Fibroblast of pulmonary artery (primary cell): ENCODE data around the gene TENM4.

Source experiments
- DNase-seq: peaks from one replicate; pipeline ENCODE4 v3.0.0-alpha.2; 2010; ENCODE audit warnings: low read depth
- H3K4me3 ChIP-seq: replicated peaks from 2 replicates; pipeline ENCODE4 v1.5.1; 2011; ENCODE audit warnings: low read depth, mild to moderate bottlenecking, control low read depth, low read length, moderate library complexity
- TF ChIP-seq, protein P1 (sequence below): IDR thresholded peaks from 2 replicates; pipeline ENCODE4 v1.5.1; 2011; ENCODE audit warnings: mild to moderate bottlenecking, control low read depth, low read length, inconsistent platforms; ENCODE audit errors: missing control alignments

Gene TENM4

DNA sequence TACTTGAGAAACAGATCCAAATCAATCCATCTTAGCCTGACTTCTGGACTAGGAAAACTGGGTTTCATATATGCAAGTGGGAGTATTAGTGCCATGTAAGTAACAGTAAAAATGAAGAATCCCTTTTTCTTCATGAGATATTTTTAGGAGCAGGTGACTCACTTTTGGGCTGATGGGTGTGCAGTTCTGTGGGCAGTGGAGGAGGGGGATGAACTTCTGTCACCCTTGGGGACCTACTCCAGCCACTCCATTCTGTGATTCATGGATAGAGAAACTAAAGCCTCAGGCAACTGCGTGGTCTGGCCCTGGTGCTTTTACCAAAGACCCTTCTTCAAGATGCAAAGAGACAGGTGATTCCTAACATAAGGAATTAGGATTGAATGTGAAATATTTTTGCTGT, 657.5 kb downstream of the TENM4 start:
- TF ChIP-seq, protein P1, sequence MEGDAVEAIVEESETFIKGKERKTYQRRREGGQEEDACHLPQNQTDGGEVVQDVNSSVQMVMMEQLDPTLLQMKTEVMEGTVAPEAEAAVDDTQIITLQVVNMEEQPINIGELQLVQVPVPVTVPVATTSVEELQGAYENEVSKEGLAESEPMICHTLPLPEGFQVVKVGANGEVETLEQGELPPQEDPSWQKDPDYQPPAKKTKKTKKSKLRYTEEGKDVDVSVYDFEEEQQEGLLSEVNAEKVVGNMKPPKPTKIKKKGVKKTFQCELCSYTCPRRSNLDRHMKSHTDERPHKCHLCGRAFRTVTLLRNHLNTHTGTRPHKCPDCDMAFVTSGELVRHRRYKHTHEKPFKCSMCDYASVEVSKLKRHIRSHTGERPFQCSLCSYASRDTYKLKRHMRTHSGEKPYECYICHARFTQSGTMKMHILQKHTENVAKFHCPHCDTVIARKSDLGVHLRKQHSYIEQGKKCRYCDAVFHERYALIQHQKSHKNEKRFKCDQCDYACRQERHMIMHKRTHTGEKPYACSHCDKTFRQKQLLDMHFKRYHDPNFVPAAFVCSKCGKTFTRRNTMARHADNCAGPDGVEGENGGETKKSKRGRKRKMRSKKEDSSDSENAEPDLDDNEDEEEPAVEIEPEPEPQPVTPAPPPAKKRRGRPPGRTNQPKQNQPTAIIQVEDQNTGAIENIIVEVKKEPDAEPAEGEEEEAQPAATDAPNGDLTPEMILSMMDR: no peak
- H3K4me3 ChIP-seq: no peak overlapping the region
- no peak for DNase-seq

DNA sequence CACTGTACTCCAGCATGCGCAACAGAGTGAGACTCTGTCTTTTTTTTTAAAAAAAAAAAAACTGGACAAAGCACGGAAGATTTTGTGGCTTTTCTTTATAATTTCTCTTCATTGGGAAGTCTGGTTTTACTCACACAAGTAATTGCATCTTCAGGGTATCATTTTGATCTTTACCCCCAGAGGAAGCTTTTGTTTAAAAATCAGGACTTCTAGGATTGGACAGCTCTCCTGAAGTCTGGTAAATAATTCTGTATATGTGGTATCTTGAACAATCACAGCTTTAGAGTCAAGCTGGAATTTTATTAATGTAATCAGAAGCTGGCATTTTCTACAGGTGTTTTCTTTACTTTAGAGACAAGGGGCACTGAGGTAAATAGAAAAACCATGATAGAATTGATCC, 658.1 kb downstream of the TENM4 start:
- no peak for DNase-seq
- TF ChIP-seq, protein P1: no peak
- H3K4me3 ChIP-seq: no peak overlapping the region

GRCh38 chr11:78780889-78781288, 659.9 kb downstream of the TENM4 start:
- DNase-seq: no peak
- TF ChIP-seq, protein P1: no peak

DNA sequence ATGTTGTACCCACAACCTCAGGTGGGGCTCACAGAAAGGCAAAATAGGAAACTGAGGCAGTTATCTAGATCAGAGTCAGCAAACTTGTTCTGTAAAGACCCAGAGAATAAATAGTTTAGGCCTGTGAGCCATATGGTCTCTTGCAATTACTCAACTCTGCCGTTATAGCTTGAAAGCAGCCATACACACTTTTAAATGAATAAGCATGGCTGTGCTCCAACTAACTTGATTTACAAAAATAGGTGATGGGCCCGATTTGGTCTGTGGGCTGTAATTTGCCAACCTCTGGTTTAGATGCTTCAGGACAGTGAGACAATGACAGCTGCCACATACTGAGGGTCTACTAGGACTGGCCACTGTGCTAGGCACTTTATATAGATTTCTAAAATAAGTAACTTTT, 667.3 kb downstream of the TENM4 start:
- H3K4me3 ChIP-seq: no peak overlapping the region
- DNase-seq: no peak
- TF ChIP-seq, protein P1: no peak

More at GRCh38 chr11:78780889-78781288, 659.9 kb downstream of the TENM4 start:
- no peak overlapping the region for H3K4me3 ChIP-seq

DNA sequence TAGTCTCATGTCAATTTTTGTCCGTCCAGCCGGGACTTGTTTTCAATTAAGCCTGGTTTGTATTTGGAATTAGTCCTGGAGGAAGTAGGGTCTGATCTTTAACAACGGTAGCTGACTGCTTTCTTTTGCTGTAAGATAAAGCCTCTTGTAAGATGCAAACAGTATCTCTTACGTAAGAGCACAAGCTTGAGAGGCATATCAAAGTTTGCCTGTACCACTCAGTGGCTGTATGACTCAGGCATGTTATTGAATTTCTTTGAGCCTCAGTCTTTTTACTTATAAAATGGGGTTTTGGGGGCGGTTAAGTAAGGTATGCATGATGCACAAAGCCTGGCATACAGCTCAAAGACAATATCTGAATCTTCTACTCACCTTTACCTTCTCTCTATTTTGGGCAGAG, 667.8 kb downstream of the TENM4 start:
- DNase-seq: no peak
- TF ChIP-seq, protein P1: no peak
- H3K4me3 ChIP-seq: no peak overlapping the region

DNA sequence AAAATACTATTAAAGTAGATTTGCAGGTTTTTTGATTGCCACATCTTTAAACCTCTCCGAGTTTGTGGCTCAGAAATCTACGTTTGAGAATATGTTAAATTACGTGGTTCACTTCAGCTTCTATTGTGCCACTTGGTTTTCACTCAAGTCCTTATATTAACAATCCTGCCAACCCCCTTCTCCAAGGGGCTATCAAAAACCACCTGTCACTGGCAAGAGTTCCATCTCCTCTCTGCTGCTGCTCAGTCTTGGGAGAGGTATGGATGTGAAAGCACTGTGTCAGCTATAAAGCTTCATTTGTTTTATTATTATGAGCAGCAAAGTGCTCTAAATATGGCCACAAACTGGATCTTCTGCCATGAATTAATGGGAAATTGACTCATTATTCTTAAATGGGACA, 668.6 kb downstream of the TENM4 start:
- no peak for DNase-seq
- H3K4me3 ChIP-seq: no peak overlapping the region
- TF ChIP-seq, protein P1: no peak

DNA sequence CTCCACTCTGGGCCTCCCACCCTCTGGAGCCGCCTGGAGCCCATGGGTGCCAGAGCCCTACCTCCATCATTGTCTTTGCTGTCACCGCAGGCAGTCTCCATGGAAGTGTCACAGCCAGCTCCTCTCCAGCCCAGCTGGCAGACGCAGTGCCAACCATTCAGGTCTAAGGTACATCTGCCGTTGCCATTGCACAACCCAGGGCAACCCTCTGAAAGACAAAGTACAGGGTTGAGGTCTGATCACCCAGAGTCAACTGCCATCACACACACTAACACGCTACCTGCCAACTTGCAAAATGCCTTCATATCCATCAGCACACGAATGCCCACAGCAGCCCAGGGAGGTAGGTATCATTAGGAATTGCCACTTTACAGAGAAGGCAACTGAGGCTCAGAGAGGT, 669.9 kb downstream of the TENM4 start:
- DNase-seq: no peak
- no peak overlapping the region for H3K4me3 ChIP-seq
- TF ChIP-seq, protein P1: no peak
